Activated CD8-positive, alpha-beta memory T cell treated with anti-CD3 and anti-CD28 coated beads, Interleukin-2, amount 50 U/mL, for 24 hours (primary cell): Measurements from ENCODE around the gene PPP1R9B.
A peak's percentile ranks its signal among the peaks of the same experiment; 100 is the strongest.

ENCODE experiments used
- DNase-seq: peaks from one replicate; pipeline ENCODE4 v3.0.0-alpha.2; 2020; ENCODE audit errors: extremely low read depth

Gene PPP1R9B

DNA sequence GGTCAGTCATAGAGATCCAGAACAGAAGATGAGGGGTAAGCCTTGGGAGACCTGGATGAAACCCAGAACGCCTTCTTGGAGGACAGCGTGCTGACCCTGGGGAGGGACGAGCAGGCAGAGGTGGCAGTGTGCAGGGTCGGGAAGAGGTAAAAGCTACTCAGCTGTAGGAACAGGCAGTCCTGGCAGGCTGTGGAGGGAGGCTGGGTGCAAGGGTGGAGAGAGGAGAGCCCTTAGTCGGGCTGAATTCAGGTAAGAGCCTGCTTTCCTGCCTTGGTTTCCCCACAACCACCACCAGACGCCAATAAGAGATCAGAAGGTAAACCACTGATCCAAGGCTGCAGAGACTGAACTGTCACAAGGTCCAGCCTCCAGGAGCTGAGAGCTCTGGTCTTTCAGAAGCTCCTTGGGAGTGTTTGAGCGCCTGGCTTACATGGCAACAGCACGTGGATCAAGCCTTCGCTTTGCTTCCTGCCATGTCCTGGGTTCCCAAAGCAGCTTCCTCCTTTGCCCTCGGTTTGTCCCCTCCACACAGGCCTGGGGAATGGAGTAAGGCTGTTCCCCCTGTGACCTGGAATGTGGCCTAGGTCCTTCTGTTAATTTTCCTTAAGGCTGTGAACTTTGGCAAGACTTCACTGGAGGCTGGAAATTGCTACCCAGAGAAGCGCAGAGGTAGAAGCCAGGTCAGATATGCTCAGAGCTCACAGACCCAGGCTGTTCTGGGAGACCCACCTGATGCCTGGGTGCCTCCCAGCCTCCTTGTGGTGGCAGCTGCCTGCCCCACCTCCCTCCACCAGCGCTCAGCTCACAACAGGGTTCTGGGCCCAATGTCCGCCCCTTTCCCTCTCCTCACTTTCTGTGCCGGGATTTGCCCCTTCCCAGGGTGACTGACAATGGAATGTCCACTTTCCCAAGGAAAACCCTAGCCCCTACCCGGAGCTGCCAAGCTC is 59.2 kb downstream of the PPP1R9B start:
- no peak for DNase-seq

DNA sequence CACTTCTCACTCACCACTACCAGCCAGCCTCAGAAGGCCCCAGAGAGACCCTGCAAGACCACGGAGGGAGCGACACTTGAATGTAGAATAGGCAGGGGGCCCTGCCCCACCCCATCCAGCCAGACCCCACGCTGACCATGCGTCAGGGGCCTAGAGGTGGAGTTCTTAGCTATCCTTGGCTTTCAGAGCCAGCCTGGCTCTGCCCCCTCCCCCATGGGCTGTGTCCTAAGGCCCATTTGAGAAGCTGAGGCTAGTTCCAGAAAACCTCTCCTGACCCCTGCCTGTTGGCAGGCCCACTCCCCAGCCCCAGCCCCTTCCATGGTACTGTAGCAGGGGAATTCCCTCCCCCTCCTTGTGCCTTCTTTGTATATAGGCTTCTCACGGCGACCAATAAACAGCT is 60.4 kb downstream of the PPP1R9B start:
- no peak for DNase-seq

- DNase-seq = no peak
These were observed 61.3 kb downstream of the PPP1R9B start for GRCh38 chr17:50088952-50089825.

- DNase-seq = no peak
These were observed 62.5 kb downstream of the PPP1R9B start for GRCh38 chr17:50087912-50088405.

- peak; percentile 32 for DNase-seq
These were observed 63.1 kb downstream of the PPP1R9B start for GRCh38 chr17:50087246-50087911.
